NCI-H345 (cell line): Measurements from ENCODE around the gene ASB8.
A peak's percentile ranks its signal among the peaks of the same experiment; 100 is the strongest.

ENCODE experiments used
- DNase-seq: peaks from one replicate; lab custom pipeline; 2025; lab: John Stamatoyannopoulos, UW

Gene ASB8

DNA sequence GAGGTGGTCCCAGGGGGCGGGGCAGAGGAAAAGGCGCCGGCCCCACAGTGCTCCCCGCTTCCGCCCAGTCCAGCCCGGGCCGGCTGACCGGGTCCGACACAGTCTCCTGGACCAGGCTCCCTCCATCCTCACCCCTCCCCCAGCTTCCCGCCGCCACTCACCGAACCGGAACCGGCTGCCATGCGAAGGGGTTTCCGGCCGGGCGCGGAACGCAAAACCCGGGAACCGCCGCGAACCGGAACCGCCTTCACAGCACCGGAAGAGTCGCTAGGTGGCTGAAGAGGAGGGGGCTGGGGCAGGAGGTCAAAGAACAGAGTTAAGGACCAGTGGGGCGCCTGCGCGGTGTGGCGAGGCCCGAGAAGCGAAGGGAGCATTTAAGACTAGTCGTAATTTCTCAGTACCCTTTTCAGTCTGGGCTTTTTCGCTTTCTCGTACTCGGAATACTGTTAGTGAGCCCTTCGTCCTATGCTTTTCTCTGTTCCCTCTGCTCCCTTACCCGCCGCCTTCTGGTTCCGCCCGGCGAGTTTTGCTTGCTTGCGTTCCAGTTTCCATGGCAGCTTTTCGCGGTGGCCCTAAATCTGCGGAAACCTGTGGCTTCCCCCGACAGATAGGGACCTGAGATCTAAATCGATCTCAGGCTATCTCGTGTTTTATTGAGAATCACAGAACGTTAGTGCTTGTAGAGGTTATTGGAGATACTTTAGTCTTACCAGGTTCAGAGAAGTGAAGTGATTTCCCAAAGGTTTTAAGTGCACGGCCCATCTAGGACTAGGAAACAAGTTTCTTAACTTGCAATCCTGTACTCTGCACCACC is 51.2 kb downstream of the ASB8 start, which contains the start of gene SENP1:
TSS of gene SENP1 (minus strand) at position 213 of the 814 bp plus-strand sequence. CDS start 4,607 bp downstream, outside the sequence.
- peak; percentile 60 for DNase-seq

DNA sequence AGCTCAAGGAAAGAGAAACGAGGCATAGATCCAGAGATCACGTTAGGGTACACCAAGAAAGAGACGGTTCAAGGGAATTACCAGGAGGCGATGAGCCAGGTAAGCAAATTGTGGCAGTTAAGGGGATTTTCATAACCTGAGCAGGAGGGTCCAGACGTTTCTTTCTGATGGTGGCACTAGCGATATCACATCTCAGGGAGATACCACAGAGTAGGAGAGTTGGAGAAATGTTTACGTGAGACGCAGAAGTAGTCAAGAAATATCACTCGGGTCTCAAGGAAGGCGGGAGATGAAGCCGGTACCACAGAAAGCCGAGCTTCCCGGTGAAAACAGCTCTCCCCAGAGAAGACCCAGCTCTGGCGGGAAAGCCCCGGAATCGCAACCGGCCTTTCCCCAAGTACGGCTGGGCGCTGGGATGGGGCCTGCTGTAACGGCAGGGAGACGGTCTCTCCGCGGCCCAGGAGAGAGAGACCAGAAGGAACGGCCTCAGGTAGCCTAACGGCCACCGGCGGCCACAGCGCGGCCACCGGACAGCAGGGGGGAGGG is 51.9 kb downstream of the ASB8 start:
- DNase-seq, result no peak

DNA sequence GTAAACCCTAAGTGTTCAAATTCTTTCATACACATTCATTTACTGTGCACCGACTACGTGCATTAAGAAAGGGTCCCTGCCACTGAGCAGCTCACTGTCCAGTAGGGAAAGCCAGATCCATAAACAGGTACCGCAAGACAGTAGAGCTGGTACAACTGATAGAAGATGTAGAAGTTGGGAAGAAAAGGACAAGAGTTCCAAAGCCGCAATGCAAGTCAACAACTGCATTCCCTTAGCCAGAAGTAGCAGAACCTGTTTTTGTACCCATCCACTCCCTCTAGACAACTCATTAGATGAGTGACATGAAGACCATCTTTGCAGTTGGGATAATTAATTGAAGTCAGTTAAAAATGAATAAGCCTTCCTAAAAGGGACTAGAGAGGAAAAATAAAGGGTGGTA is 52.8 kb downstream of the ASB8 start:
- DNase-seq, result no peak
